ENCODE results near the gene MIEF2.

The MIEF2 gene

DNA sequence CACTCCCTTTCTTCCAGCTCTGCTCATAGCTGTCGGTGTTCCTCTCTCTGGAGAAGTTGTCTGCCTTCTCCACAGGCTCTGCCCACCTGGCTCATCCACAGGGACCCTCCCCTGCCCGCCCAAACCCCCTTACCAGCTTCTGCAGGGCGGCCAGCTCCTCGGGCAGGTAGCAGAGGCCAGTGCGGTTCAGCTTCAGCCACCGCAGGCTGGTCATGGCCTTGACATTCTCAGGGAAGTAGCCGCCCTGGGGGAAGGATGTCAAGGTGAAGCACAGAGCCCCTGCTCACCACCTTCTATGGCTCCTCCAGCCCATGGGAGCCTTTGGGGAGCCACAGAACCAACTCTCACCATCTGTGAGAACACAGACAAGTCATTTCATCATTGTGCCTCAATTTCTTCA, 3.7 kb upstream of the MIEF2 start:
- DNase-seq (ENCODE audit: low read depth in 2 of 2): no peak

DNA sequence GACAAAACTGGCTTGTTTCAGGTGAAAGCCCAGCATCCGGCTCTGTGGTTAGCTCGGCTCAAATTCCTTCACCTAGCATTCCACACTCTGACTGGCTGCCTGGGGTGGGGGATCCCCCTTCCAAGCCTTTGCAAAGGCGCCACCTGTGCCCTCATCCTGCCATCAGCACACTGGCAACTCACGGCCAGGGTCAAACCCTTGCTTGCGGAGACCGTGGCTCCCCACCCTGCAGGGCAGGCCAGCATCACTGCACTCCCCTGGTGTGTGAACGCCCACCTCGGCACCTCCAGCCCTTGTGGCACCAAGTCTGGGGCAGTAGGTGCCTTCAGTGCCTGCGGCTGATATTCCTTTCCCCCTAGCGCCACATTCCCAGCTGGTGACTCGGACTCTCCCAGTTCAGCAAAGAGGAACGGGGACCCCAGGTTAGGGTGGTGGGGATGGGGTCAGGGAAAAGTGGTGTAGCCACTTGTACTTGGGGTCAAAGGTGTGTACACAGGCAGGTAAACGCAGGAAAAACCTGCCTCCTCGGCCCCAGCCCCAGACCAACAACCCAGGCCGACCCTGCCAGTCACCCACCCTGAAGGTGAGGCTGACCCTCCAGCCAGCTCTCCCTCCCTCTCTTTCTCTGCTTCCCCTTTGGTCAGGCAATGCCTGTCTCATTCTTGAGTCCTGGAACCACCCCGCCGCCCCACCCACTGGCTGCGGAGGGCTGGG, 3.0 kb upstream of the MIEF2 start:
- DNase-seq (ENCODE audit: low read depth in 2 of 2): peak in 1 of 2 experiments; percentile 22

DNA sequence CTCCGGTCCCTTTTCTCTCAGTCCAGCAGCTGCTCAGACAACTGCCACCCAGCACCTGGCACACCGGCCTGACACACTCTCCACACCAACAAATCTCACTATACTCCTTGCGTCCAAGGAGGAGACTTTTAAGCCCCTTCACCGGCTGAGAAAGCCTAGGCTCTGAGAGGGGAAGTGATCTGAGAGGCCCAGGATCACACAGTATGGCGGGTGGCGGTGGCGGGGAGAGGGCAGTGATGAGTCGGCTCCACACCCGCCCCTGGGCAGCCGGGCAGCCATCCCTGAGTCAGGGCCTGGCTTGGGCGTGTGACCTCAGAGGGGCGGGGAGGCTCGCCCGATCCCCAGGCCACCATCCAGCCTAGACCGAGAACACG, 2.5 kb upstream of the MIEF2 start:
- DNase-seq (ENCODE audit: low read depth in 2 of 2): peak in 1 of 2 experiments; percentile 44

DNA sequence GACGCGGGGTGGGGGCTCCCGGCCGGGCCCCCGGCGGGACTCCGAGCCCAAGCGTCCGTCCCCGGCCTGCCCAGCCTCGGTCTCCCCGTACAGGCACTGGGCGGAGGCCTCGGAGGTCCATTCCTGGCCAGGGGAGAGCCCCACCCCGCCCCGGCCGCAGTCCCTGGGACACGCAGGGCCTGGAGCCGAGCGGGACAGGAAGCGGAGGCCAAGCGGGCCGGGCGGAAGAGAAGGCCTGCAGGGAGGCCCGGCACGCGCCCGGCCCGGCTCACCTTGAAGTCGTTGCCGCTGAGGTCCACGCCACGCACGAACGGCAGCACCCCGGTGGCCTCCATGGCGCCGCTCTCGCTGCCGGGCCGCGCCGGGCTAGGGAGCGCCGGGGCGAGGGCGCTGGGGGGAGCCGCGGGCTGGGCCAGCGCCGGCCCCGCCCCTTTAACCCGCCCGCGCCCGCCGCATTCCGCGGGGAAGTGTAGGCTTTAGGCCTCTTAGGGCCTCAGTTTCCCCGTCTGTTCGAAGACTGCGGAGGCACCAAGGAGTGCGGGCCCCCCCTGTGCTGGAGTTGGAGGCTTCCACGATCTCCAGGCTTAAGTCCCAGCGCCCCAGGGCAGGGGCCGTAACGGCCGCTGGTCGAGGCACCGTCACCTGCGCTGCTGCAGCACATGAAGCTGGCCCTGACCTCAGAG, 2.0 kb upstream of the MIEF2 start, which contains the start of gene FLII:
FLII (minus strand) TSS at position 383 of the 683 bp plus-strand sequence; CDS start at position 335, 48 bp downstream.
- DNase-seq (ENCODE audit: low read depth in 2 of 2): peak in 1 of 2 experiments; percentile 48

DNA sequence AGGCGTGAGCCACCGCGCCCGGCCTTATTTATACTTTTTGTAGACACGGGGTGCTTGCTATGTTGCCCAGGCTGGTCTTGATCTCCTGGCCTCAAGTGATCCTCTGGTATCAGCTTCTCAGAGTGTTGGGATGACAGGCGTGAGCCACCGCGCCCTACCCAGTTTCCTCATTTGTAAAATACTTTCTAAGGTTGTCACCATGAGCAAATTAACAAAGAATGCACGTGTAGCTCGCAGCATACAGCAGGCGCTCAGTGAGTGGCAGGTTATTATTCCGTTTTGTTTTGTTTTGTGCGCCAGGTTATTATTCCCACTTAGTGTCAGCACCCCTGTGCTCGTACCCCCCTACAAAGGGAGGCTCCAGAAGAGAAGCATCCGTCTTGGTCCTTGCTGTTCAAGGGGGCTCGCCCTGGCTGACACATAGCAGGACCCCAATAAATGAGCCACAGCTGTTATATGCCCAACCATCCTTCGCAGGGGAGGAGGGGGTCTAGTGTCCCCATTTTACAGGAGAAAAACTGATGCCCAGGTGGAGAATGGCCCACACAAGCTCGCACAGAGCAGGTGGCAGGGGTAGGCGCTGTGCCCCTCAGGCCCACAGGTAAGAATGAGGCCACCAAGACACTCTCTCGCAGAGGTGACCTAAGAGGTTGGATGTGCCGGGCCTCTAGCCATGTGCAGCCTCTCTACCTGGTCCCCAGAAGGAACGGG, 686 bp upstream of the MIEF2 start:
- DNase-seq (ENCODE audit: low read depth in 2 of 2): no peak

DNA sequence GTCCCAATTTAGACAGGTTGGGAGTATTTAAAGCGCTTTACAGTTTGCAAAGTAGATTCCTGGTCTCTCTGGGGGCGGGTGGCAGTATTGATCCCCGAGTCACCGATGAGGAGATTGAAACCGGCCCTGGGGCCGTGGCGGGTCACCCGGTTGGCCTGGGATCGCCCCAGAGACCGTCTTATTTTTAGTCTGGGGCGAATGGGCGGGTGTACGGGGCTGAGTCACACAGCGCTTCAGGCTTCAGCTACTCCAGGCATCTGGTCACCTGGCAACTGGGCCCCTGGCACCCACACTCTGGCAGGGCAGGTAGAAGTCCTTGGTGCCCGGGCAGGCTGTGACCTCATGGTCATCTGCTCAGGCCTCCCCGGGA, 669 bp downstream of the MIEF2 start:
- DNase-seq (ENCODE audit: low read depth in 2 of 2): no peak

DNA sequence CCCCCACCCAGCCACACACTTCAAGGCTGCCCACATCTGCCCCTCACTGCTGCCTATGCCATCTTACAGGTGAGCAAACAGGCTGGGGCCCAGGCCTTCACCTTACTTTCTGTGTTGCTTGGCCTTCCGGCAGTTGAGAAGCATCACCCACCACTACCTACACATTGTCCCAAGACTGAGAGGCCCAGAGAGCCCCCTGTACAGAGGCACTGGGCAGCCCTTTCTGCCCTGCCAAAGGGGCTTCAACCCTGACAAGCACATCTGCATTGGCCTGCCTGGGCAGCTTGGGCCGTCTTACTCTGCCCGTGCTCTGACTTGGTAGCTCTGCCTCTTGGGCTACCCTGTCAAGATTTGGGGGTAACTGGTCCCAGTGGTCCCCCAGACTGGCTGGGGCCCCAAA, 1.2 kb downstream of the MIEF2 start:
- no peak for DNase-seq (ENCODE audit: low read depth in 2 of 2)

DNA sequence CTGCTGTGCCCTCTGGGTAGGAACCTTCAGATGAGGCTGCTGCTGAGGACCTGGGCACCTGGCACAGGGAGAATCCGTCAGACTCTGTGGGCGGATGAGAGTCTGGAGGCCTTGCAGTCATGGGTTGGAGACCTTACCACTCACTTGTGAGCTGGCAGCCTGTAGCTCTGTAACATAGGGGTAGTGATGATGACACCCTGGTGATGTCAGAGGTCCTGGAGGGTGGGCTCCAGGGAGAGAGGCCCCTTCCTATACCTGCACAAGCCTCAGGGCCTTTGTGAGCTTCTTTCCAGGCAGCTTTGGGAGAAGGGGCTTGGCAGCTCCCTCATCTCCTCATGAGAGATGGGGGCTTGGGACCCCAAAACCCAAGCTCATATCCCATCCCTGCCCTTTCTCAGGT, 1.6 kb downstream of the MIEF2 start:
- DNase-seq (ENCODE audit: low read depth in 2 of 2): no peak

DNA sequence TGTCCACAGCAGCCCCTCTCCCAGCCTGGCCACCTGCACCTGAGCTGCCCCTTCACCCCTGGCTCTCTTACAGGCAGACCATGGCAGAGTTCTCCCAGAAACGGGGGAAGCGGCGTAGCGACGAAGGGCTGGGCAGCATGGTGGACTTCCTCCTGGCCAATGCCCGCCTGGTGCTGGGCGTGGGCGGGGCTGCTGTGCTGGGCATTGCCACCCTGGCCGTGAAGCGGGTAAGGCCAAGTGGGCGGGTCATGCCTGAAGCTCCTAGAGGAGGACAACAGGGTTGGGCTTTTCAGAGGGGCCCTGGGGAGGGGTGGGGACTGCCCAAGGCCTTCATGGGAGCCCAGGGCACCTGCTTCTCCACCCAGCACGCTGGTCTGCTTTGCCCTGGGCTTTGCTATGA, 2.2 kb downstream of the MIEF2 start:
- DNase-seq (ENCODE audit: low read depth in 2 of 2): no peak

DNA sequence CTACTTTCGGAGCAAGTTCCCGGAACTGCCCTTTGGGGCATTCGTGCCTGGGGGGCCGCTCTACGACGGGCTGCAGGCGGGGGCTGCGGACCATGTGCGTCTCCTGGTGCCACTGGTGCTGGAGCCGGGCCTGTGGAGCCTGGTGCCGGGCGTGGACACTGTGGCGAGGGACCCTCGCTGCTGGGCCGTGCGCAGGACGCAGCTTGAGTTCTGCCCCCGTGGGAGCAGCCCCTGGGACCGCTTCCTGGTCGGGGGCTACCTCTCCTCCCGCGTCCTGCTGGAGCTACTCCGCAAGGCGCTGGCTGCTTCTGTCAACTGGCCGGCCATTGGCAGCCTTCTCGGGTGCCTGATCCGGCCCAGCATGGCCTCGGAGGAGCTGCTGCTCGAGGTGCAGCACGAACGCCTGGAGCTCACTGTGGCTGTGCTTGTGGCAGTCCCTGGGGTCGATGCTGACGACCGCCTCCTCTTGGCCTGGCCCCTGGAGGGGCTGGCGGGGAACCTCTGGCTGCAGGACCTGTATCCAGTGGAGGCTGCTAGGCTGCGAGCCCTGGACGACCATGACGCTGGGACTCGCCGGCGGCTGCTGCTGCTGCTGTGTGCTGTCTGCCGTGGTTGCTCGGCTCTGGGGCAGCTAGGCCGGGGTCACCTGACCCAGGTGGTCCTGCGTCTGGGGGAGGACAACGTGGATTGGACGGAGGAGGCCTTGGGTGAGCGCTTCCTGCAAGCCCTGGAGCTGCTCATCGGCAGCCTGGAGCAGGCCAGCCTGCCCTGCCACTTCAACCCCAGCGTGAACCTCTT, 3.6 kb downstream of the MIEF2 start:
- no peak for DNase-seq (ENCODE audit: low read depth in 2 of 2)

DNA sequence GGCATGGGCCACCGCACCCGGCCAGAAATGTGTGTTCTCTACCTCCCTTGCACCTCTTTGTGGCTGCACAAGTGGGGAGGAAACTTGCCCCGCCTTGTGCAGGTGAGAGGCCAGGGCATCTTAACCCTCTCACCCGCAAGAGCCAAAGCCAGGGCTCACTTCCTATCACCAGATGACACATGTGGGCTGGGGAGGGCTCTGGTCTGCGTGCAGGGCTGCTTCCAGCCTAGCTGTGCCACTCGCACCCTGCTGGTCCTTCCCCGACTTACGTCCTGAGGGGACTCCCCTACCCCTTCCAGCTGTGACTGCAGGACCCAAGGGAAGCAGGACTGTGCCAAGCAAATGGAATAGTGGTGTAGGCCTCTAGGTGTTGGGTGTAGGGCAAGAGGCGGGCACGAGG, 6.9 kb downstream of the MIEF2 start:
- no peak for DNase-seq (ENCODE audit: low read depth in 2 of 2)

DNA sequence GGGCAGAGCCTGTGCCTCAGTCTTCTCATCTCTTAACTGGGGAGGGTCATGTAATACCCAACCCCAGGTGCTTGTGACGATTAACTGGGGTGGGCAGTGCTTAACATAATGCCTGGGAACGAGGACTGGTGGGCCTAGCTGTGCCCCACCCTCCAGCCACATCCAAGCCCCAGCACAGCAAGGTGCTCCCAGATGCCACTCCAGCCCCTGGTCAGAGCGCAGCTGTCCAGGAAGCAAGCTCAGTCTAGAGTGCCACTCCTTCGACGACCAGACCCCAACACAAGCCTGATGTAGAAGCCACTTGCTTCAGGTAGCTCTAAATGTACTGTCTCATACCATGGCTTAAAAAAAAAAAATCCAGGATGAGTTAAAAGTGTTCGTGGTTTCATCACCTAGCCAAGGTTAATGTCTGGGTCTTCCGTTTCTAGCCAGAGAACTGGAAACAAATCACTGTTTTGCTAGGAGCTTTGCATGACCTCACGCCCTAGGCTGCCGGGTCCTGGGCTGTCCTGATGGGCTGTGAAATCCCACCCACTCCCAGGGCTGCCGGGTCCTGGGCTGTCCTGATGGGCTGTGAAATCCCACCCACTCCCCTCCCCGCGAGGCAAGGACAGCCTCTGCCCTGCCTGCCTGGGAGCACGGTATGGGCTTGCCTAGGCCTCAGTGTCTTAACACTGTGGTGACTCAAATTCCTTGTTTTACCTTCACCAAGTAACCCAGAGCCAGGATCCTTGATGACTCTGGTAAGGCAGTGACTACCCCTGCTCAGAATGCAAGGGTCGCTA, 7.7 kb downstream of the MIEF2 start:
- no peak for DNase-seq (ENCODE audit: low read depth in 2 of 2)

DNA sequence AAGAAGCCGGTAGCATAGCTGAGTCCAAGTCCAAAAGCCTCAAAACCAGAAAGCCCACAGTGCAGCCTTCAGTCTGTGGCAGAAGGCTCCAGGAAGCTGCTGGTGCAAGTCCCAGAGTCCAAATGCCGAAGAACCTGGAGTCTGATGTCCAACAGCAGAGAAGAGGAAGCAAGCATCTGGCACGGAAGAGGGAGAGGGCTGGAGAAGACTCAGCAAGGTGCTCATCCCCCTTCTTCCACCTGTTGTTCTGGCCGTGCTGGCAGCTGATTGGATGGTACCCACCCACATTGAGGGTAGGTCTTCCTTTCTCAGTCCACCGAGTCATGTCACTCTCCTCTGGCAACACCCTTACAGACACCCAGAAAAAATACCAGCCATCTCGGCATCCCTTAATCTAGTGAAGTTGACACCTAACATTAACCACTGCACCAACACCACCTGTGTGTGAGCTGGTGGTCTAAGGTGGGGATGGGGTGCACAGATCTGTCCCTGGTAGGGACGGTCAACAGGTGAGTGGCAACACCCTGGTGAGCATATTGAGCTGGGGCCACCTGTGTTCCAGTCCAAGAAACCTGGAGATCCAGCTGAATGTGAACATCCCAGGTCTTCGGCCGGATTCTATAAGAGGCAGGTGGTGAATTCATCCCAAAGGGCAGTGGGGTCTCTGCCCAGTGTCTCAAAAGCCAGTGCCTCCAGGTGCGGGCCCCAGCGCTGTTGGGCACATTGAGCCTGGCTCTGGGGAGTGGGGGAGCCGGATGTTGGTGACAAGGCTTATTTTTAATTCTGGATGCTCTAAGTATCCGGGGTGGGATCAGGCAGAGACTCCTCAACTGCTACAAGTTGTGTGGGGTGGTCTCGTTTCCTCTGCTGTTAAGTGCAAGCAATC, 9.8 kb downstream of the MIEF2 start:
- DNase-seq (ENCODE audit: low read depth in 2 of 2): no peak

DNA sequence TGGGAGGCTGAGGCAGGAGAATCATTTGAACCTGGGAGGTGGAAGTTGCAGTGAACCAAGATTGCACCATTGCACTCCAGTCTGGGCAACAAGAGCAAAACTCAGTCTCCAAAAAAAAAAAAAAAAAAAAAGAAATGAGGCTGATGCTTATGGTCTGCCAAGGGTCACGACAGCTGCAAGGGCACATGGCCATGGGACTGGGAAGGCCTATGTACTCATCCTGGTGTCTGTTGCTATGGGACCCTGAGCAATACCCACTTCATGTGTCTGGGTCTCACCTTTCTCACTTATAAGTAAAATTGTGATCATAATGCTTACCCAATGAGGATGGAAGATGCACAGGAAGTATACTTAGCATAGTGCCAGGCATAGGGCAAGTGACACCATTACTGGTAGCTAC, 16.6 kb downstream of the MIEF2 start:
- no peak for DNase-seq (ENCODE audit: low read depth in 2 of 2)

DNA sequence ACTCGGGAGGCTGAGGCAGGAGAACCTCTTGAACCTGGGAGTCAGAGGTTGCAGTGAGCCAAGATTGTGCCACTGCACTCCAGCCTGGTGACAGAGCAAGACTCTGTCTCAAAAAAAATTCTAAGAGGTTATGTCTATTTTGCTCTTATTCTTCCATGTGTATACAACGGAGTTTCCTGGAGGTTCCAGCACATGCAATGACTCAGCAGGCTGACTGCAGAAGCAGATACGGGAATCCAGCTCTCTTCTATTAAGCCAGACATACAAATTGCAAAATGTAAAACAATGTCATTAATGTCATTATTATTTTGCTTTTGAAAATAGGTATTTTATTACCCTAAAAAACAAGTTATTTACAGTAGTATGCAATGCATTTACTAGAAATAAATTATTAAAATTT, 18.4 kb downstream of the MIEF2 start:
- DNase-seq (ENCODE audit: low read depth in 2 of 2): no peak

DNA sequence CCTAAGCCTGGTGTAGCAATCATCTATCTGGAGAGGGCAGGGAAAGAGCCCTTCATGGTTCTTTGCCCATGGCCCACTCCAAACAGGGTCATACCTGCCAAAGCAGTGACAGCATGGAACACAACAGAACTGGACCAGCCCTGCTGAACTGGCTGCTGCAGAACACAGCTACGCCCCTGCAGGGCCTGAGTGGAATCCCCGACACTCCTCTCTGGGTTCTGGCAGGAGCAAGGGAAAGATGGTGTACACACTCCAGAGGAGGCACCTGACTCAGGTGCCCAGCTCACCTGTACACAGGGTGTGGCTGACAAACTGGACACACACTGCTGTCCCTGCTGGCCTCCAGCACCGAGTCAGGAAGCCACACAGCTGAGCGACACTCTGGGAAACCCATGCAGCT, 19.8 kb downstream of the MIEF2 start:
- DNase-seq (ENCODE audit: low read depth in 2 of 2): no peak

DNA sequence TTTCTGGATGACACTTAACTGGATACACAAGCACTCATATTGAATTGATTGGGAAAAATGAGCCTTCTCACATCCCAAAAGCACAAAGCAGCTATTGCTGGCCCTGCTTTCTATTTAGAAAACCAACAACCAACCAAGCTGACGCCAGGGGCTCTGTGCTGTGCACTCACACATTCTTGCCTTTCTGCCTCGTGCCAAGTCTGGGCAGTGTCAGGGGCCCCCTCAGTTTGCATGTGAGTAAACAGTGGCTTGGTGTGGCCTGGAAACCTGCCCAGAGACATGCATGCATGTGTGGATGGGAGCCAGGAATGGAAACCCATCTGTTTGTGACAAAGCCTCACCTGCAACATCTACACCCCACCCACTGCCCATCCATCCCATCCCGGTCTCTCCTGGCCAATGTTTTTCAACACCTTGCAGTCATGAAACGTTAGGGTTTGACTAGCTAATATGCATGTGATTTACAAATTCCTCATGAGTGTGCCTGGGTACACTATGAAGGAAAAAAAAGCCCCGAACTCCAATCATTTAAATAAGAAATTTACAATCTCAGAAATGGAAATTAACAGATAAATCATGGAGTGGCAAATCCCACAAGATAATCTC, 20.4 kb downstream of the MIEF2 start:
- no peak for DNase-seq (ENCODE audit: low read depth in 2 of 2)

DNA sequence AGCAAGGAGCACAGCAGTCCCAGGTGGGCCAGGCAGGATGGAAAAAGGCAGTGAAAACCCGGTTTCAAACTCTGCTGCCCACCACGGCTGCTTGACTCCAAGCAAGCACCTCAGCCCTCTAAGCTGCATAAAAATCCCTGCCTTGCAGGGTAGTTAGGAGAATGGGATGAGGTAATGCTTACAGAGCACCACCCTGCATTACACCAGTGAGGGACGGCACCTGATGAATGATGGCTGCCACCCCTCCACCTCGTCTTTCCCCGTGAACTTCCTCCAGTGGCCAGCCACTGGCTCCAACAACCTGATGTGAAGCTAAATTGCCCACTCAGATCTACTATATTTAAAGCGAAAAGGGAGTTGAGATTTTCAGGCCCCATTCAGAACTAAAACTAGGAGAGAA, 21.3 kb downstream of the MIEF2 start:
- no peak for DNase-seq (ENCODE audit: low read depth in 2 of 2)

DNA sequence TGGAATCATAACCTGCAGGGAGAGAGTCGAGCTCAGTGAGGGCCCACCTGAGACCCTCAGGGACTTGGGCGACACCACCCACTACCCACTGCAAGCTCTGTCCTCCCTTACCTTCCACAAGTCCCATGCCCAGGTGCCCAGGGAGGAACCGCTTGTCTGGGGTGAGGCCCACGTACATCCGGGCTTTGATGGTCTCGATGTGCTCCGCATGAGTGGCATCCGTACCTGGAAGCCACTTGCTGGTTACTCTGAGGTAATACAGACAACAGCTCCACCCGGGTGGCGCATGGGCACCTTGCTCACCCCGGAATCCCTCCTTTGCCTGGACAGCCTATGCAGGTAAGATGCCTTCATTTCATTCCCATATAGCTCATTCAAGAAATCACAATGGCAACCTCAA, 24.8 kb downstream of the MIEF2 start:
- DNase-seq (ENCODE audit: low read depth in 2 of 2): no peak
